NOMO-1 treated with dmso at 0.1 percent for 144 hours (cell line): ENCODE results near the gene PDGFB.

Experiments used
- DNase-seq: peaks from one replicate; lab custom pipeline; 2025; ENCODE audit not compliant: unreplicated experiment; lab: John Stamatoyannopoulos, UW

The PDGFB gene

GRCh38 chr22:39240831-39241793 is 3.7 kb downstream of the PDGFB start:
- no peak for DNase-seq

GRCh38 chr22:39239561-39240423 is 5.0 kb downstream of the PDGFB start:
- no peak for DNase-seq

DNA sequence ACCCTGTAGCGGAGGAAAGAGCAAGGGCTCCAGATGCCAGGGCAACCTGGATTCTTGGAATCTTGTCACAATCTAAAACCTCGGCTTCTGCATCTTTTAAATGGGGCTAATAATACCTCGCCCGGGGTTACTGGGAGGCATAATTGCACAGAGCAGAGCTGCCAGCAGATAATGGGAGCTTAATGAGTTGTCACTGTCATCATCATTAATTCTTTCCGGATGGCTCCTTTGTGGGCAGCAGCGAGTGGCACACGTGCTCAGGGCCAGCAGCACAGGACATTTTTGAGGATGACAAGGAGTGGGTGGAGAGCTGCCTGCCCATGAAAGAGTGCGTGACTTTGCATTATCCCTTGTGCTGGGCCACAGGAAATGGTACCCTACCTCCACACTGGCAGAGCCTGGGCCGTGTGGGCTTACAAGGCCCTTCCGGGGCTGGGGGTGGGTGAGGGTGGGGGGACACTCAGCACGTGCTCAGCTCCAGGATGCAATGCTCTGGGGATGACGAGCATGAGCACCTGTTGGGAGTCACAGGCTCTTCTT is 5.7 kb downstream of the PDGFB start:
- no peak for DNase-seq

- DNase-seq: no peak
These were observed 6.2 kb downstream of the PDGFB start for GRCh38 chr22:39238561-39238960.

GRCh38 chr22:39238101-39238466 is 6.7 kb downstream of the PDGFB start:
- no peak for DNase-seq

GRCh38 chr22:39237318-39238100 is 7.3 kb downstream of the PDGFB start:
- no peak for DNase-seq

DNA sequence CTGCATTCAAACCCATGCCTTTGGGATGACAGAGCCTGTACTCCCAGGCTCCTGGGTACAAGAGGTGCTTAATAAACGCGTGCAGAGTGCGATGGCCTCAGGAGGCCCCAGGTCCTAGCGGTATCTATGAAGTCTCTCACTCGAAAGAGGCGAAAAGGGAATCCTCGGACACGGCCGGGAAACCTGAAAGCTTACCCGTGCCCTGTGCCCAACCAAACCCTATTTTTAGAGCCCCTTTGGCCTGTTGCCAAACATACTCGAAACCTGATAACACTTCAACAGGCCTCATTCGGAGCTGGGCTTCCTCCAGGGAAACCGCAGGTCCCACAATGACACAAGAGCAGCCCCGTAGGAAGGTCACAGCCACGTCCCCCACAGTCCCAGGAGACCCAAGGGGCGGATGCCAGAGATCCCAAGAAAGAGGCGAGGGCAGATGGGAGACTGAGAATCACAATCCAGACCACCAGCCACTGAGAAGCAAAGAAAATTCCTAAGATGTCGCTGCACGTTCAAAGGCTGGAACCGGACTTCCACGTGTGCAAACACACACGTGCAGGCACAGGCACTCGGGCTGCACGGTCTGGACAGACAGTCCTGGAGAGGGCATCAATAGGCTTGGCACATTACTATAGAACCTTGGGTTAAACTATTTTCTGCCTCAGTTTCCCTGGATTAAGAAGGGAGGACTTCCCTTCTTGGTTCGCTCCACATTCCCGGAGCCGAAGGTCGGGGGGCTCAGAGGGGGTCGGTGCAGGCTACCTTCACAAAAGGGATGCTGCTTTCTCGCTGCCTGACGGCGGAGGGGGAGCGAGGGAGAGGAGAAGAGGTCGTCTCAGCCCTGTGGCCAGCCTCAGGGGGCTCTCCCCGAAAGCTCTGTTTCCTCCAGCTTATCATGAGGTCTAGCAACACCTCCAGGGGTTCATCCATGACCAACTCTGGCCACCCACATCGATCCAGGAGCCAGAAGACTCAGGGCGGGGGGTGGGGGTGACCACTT is 8.2 kb downstream of the PDGFB start:
- peak; percentile 72 for DNase-seq

GRCh38 chr22:39234867-39235687 is 9.7 kb downstream of the PDGFB start:
- DNase-seq: no peak

GRCh38 chr22:39234472-39234787 is 10.4 kb downstream of the PDGFB start:
- no peak for DNase-seq

DNA sequence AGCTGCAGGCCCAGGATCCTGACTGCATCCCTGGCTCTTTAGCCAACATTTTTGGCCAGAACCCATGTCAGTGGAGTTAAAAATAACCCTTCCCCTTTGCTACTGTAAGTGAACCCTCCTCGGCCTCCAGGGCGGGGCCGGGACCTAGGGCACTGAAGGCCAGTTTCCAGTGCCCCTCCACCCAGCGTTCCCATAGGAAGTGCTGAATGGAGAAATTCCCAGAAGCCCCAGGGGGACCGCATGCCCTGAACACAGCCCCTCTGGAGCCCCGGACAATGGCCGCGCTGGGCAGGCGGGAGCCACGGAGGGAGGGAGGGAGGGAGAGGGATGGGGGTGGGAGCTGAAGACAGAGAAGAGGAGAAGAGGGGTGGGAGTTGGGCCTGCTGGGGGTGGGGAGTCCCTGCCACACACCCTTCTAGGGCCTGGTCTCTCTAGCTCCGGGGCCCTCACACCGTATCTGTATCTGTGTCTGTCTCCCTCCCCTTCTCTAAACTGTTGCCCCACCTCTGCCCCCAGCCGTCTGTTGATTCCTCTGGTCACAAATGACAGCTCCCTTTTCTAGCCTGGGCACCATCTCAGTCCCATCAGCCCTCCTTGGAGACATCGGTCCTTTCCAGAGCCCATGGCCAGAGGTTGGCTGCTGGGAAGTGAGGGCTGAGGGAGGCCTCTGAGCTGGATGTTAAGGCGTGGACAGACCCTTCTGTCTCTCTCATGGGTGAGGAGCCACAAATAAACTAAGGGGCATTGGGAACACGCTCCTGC is 10.9 kb downstream of the PDGFB start:
- no peak for DNase-seq

DNA sequence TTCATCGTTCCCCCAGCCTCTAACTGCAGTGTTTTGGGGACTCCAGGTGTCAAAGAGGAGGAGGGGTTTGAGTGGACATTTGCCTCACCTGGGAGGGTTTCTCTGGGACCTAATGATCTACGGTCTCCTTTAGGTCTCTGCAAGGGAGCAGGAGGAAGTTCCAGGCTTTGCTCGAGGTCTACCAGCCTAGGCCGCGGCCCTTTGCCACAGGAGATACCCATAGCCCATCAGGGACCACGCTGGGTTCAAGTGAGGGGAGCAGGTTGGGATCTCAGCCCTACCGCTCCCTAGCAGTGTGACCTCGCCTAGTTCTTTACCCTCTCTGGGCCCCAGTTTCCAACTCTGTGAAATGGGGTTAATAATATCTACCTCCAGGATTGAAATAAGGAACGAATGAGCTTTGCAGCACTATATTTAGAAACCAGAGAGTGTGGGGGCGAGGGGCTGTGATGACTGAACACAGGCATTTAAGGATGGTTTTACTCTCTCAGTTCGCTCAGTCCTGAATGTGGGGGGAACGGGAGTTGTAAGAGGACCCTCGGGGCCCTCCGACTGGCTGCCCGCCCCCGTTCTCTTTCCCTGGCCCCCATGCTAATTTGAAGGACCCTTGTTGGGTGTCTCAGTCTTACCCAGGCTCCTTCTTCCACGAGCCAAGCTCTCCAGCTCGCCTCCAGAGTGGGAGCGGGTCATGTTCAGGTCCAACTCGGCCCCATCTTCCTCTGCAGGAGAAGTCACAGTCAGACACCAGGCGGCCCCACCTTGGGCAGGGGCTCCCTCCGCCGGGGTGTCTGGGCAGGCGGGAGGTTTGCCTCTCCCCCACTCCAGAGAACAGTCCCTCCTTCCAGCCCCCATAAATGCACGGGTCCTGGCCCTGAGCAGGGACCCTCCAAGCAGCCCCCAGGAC is 11.7 kb downstream of the PDGFB start:
- DNase-seq: no peak

DNA sequence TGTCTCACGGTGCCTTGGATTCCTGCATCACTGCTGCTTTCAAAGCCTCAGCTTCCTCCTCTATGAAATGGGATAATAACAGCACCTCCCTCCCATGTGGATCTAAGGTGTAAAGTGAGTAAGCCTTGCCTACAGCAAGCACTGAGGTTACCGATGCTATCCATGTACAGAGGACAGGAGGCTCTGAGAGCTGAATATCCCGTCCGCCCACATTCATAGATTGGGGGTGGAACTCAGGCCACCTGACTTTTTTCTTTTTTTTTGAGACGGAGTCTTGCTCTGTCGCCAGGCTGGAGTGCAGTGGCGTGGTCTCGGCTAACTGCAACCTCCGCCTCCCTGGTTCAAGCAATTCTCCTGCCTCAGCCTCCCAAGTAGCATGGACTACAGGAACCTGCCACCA is 12.5 kb downstream of the PDGFB start:
- DNase-seq: no peak

DNA sequence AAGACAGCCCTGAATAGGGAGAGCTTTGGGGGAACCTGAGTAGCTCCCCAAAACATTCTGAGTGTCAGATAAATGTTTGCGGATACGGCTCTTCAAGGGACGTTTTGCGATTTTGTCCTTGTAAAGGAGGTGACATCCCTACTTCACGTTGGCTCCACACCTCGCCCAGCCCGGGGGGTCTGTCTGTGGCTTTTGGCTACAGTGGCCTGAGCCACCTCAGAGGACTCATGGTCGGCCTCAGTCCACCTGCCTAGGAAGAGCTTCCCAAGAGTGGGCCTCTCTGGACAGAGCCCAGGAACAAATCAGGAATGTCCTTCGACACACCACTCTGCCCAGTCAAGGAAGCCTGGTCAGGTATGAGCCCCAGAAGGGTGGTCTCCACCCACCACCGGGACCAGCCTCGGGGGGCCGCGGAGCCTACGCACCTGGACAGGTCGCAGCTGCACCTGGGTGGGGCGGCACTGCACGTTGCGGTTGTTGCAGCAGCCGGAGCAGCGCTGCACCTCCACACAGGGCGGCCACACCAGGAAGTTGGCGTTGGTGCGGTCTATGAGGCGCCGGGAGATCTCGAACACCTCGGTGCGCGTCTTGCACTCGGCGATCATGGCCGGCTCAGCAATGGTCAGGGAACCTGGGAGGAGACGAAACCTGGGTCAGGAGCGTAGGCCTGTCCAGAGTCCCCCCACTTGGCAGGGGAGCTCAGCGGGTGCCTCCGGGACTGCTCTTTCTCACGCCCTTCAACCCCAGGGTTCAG is 13.4 kb downstream of the PDGFB start:
- no peak for DNase-seq

DNA sequence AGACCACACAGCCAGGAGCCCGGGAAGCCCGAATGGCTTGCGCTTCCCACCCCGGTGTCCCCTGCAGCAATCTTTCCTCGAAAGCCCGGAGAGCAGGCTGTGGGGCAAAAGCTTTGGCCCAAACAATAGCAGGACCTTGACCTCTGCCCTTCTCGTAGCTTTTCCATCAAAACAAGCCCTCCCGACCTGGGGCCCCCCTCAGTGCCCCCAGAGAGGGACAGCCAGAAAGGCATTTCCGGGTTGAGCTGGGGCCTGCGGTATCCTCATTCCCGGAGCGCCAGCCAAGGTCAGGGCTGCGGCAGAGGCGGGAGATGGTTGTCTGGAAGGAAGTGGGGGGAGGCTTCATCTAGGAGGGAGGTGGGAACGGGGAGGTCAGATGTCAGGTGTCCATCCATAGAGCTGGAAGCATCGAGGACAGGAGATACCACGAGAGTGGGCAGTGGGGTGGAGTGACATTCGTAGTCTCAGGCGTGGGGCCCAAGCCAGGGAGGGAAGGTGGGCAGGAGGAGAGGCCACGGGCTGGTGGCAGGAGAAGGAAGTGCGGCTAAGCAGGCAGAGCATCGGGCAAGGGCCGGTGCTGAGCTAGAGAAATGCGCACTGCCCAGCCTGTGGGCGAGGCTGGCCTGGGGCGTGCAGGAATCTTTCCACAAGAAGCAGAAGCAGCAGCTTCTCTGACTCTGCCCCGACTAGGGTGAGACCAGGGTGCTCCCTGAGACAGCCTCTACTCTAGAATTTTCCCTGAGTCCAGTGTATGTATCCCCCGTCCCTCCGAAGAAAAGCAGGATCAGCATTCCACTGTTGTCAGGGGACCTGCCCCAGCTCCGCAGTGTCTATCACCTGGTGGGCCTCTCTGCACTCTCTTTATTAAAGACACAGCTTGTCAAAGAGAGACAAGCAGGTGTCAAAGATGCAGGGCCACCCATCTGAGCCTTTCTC is 14.3 kb downstream of the PDGFB start:
- no peak for DNase-seq

- DNase-seq: no peak
These were observed 15.0 kb downstream of the PDGFB start for GRCh38 chr22:39229688-39230260.
